HL-60 (cell line): Measurements from ENCODE around the gene DMD.
"Not testable (repeated sequence)": the region's sequence is repeated elsewhere in the genome, so short reads cannot be mapped to it uniquely, and the experiment has no call there.

ENCODE experiments used
- DNase-seq, 2 experiments: peaks; one replicate each; pipeline ENCODE4 v3.0.0-alpha.2; 2010 to 2020; ENCODE audit warnings: low read depth in 1 of 2, low spot score in 1 of 2
- H3K27ac ChIP-seq: fragments of 250-450 bp; sonication (Bioruptor Pico); replicated peaks from 2 replicates; pipeline ENCODE4 v1.5.1; 2020; ENCODE audit warnings: mild to moderate bottlenecking, moderate library complexity
- H3K27me3 ChIP-seq: fragments of 250-450 bp; sonication (Bioruptor Pico); 2 replicates; pipeline ENCODE4 v1.5.1; 2021; ENCODE audit warnings: mild to moderate bottlenecking, moderate library complexity; ENCODE audit not compliant: insufficient read depth, poor library complexity, severe bottlenecking
- H3K4me3 ChIP-seq: replicated peaks from 2 replicates; pipeline ENCODE4 v1.5.1; 2011; ENCODE audit warnings: mild to moderate bottlenecking, control low read depth, low read length; ENCODE audit not compliant: insufficient read depth
- CTCF ChIP-seq: IDR thresholded peaks from one replicate; pipeline ENCODE4 v1.5.1; 2011; ENCODE audit warnings: low read length, control low read depth, inconsistent platforms; ENCODE audit not compliant: insufficient read depth
- GABPA ChIP-seq: IDR thresholded peaks from 2 replicates; pipeline ENCODE4 v1.6.1; 2012; ENCODE audit warnings: low read depth
- POLR2AphosphoS5 ChIP-seq: IDR thresholded peaks from 2 replicates; pipeline ENCODE4 v1.6.1; 2012; ENCODE audit warnings: low read depth
- REST ChIP-seq: IDR thresholded peaks from 2 replicates; pipeline ENCODE4 v1.6.1; 2012; ENCODE audit warnings: low read depth; ENCODE audit not compliant: insufficient replicate concordance
- SPI1 ChIP-seq: IDR thresholded peaks from 2 replicates; pipeline ENCODE4 v1.6.1; 2012; ENCODE audit warnings: low read depth, mild to moderate bottlenecking, borderline replicate concordance

DMD gene

GRCh38 chrX:32532262-32532661 is 679.1 kb downstream of the DMD start:
- DNase-seq: no peak
- no peaks in the 10 kb centered on the region for H3K27me3 ChIP-seq
- H3K27ac ChIP-seq: no peak overlapping the region
- no peak overlapping the region for H3K4me3 ChIP-seq
- TF ChIP-seq POLR2AphosphoS5 (no peak), CTCF (no peak), REST (no peak), SPI1 (no peak), GABPA (no peak)

GRCh38 chrX:32530802-32531403 is 680.4 kb downstream of the DMD start:
- peak in 1 of 2 experiments; percentile 32 for DNase-seq
- TF ChIP-seq CTCF: peak; percentile 19
- TF ChIP-seq GABPA: no peak
- H3K4me3 ChIP-seq: no peak overlapping the region
- H3K27me3 ChIP-seq: no peaks in the 10 kb centered on the region
- H3K27ac ChIP-seq: no peak overlapping the region

- H3K4me3 ChIP-seq, DNase-seq, H3K27me3 ChIP-seq, H3K27ac ChIP-seq: not testable (repeated sequence)
Observed at GRCh38 chrX:32528451-32528850, 682.9 kb downstream of the DMD start.

GRCh38 chrX:32525234-32525633 is 686.1 kb downstream of the DMD start:
- Histone ChIP-seq H3K27me3 (no peaks in the 10 kb centered on the region), H3K4me3 (no peak overlapping the region), H3K27ac (no peak overlapping the region)
- TF ChIP-seq SPI1 (no peak), CTCF (no peak), GABPA (no peak), POLR2AphosphoS5 (no peak), REST (no peak)
- DNase-seq: no peak
